Measurements from ENCODE around the gene ZNF423.

- TF ChIP-seq CTCF (IDR thresholded peaks at IDR 0.05; ENCODE audit: poor library complexity, severe bottlenecking) = no peak
- TF ChIP-seq RAD21 (conservative IDR thresholded peaks at IDR 0.05) = no peak
Measured at GRCh38 chr16:49446805-49447204, 409.1 kb downstream of the ZNF423 start.
